ENCODE measurements around the gene KDM4B.
"Not testable (repeated sequence)": the region's sequence is repeated elsewhere in the genome, so short reads cannot be mapped to it uniquely, and the experiment has no call there.

DNA sequence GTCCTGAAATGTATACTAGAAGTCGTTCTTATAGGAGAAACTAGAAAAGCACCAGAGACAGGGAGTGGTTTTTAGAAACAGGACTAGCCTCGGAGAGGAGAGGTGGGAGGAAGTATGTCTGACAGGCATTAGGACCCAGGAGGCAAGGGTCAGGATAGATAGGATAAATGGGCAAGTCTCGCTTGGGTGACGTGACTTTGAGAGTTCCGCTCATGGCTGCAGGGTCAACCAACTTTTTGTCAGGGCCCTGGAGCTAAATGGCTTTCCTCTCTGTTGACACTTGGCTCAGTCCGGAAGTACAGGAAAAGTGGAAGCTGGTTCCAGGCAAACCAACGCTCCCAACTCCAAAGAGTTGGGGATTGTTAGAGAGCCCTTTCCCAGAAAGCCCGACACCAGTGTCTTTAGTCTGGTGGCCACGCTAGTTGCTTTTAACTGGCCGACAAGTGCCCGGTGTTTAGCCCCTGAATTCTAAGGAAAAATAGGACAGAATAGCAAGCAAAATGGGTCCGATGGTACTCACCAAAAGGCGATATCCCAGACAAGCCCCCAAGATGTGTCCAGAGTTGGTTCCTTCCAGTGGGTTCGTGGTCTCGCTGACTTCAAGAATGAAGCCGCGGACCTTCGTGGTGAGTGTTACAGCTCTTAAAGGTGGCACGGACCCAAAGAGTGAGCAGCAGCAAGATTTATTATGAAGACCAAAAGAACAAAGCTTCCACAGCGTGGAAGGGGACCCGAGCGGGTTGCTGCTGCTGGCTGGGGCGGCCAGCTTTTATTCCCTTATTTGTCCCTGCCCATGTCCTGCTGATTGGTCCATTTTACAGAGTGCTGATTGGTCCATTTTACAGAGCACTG is 196.2 kb downstream of the KDM4B start:
- TF ChIP-seq RAD21 (IDR thresholded peaks at IDR 0.05); YY1 (IDR thresholded peaks at IDR 0.05); SP1 (IDR thresholded peaks at IDR 0.05); JUND (IDR thresholded peaks at IDR 0.05); TAF1 (conservative IDR thresholded peaks at IDR 0.05); RXRA (IDR thresholded peaks at IDR 0.05): not testable (repeated sequence)
- TF ChIP-seq, protein P1, sequence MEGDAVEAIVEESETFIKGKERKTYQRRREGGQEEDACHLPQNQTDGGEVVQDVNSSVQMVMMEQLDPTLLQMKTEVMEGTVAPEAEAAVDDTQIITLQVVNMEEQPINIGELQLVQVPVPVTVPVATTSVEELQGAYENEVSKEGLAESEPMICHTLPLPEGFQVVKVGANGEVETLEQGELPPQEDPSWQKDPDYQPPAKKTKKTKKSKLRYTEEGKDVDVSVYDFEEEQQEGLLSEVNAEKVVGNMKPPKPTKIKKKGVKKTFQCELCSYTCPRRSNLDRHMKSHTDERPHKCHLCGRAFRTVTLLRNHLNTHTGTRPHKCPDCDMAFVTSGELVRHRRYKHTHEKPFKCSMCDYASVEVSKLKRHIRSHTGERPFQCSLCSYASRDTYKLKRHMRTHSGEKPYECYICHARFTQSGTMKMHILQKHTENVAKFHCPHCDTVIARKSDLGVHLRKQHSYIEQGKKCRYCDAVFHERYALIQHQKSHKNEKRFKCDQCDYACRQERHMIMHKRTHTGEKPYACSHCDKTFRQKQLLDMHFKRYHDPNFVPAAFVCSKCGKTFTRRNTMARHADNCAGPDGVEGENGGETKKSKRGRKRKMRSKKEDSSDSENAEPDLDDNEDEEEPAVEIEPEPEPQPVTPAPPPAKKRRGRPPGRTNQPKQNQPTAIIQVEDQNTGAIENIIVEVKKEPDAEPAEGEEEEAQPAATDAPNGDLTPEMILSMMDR (IDR thresholded peaks at IDR 0.05; ENCODE audit: low read depth, low read length, missing input control): not testable (repeated sequence)
- TF ChIP-seq, protein P2, sequence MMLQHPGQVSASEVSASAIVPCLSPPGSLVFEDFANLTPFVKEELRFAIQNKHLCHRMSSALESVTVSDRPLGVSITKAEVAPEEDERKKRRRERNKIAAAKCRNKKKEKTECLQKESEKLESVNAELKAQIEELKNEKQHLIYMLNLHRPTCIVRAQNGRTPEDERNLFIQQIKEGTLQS (IDR thresholded peaks at IDR 0.05): not testable (repeated sequence)
